ENCODE data around the gene PWP2.
"Not testable (repeated sequence)": the region's sequence is repeated elsewhere in the genome, so short reads cannot be mapped to it uniquely, and the experiment has no call there.

- TF ChIP-seq CTCF (IDR thresholded peaks at IDR 0.05; ENCODE audit: insufficient read depth, low read length); POLR2AphosphoS5 (IDR thresholded peaks at IDR 0.05; ENCODE audit: low read depth); SPI1 (IDR thresholded peaks at IDR 0.05; ENCODE audit: borderline replicate concordance, low read depth): not testable (repeated sequence)
Observed at GRCh38 chr21:44170863-44171262, 63.7 kb downstream of the PWP2 start.
